ENCODE measurements around the gene MINDY4. TPM values are rescaled to one million over a fixed set of nuclear protein-coding genes. Genes with fewer than 3 reads are reported as not detected.

MINDY4 gene
- total and polyA plus RNA-seq, 2 of the 13 experiments (the other 11 are each of a cell fraction or from before 2014, with no cell fraction given), result not detected

DNA sequence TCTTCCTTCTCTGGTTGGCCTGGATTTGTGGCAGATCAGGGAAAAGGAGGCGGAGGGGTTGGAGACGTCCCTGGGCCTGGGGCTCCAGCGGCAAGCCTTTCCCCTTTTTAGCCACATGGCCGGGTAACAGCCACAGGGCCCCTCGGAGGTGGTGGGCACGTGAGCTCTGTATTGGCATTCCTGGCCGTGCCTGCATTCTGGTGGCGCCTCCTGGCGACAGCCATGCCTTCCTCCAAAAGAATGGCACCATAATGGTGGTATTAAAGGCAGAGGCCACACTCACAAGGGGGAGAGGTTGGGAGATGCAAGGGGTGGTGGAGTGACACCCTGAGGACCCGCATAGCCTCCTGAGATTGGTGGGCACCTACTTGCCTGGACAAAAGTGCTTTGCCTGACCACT lies 137.5 kb downstream of the MINDY4 start (continued):
- TF ChIP-seq MTA1 (CRISPR knock-in tag; IDR thresholded peaks at IDR 0.05; ENCODE audit: borderline replicate concordance), result no peak
- TF ChIP-seq ZFAT (CRISPR knock-in tag; conservative IDR thresholded peaks at IDR 0.05), result no peak
- TF ChIP-seq ZNF354B (CRISPR knock-in tag; IDR thresholded peaks at IDR 0.05), result no peak
- no peak for TF ChIP-seq ZSCAN20 (CRISPR knock-in tag; IDR thresholded peaks at IDR 0.05; ENCODE audit: borderline replicate concordance)
- TF ChIP-seq BHLHE40 (IDR thresholded peaks at IDR 0.05; ENCODE audit: low read length), result peak; percentile 84
- TF ChIP-seq, protein P1, sequence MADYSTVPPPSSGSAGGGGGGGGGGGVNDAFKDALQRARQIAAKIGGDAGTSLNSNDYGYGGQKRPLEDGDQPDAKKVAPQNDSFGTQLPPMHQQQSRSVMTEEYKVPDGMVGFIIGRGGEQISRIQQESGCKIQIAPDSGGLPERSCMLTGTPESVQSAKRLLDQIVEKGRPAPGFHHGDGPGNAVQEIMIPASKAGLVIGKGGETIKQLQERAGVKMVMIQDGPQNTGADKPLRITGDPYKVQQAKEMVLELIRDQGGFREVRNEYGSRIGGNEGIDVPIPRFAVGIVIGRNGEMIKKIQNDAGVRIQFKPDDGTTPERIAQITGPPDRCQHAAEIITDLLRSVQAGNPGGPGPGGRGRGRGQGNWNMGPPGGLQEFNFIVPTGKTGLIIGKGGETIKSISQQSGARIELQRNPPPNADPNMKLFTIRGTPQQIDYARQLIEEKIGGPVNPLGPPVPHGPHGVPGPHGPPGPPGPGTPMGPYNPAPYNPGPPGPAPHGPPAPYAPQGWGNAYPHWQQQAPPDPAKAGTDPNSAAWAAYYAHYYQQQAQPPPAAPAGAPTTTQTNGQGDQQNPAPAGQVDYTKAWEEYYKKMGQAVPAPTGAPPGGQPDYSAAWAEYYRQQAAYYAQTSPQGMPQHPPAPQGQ (CRISPR knock-in tag; IDR thresholded peaks at IDR 0.05; ENCODE audit: borderline replicate concordance), result no peak
- TF ChIP-seq ZNF768 (CRISPR knock-in tag; IDR thresholded peaks at IDR 0.05), result no peak
- no peak for TF ChIP-seq ZNF747 (CRISPR knock-in tag; IDR thresholded peaks at IDR 0.05; ENCODE audit: borderline replicate concordance)
- no peak for TF ChIP-seq THAP8 (CRISPR knock-in tag; IDR thresholded peaks at IDR 0.05; ENCODE audit: borderline replicate concordance)
- TF ChIP-seq JARID2 (CRISPR knock-in tag; IDR thresholded peaks at IDR 0.05; ENCODE audit: insufficient replicate concordance), result no peak
- no peak for TF ChIP-seq POLR2AphosphoS2 (IDR thresholded peaks at IDR 0.05; ENCODE audit: low read depth, low read length)
- TF ChIP-seq SIX1 (CRISPR knock-in tag; IDR thresholded peaks at IDR 0.05; ENCODE audit: borderline replicate concordance), result no peak
- TF ChIP-seq CTCF (CRISPR knock-in tag; IDR thresholded peaks at IDR 0.05), result peak; percentile 55
- TF ChIP-seq POGK (CRISPR knock-in tag; conservative IDR thresholded peaks at IDR 0.05), result no peak
- no peak for TF ChIP-seq ZNF781 (CRISPR knock-in tag; IDR thresholded peaks at IDR 0.05; ENCODE audit: borderline replicate concordance, not compliant biosample characterization)

Data from HepG2 (cell line).